H9 (cell line): ENCODE results near the gene CLEC11A. TPM values are rescaled to one million over a fixed set of nuclear protein-coding genes. Genes with fewer than 3 reads are reported as not detected.

Experiments
- DNase-seq: peaks from one replicate; pipeline ENCODE4 v3.0.0-alpha.2; 2017
- H2AFZ ChIP-seq: one replicate; pipeline ENCODE4 v1.6.1; 2013; ENCODE audit warnings: mild to moderate bottlenecking, low read length, control low read depth, moderate library complexity
- H2AK5ac ChIP-seq: 2 replicates; pipeline ENCODE4 v1.6.1; 2013; ENCODE audit warnings: low read length, control low read depth, mixed read lengths; ENCODE audit not compliant: insufficient read length
- H2BK120ac ChIP-seq: one replicate; pipeline ENCODE4 v1.6.1; 2013; ENCODE audit warnings: low read depth, mild to moderate bottlenecking, low read length, control low read depth, inconsistent platforms; ENCODE audit not compliant: poor library complexity, severe bottlenecking
- H2BK12ac ChIP-seq: 2 replicates; pipeline ENCODE4 v1.6.1; 2013; ENCODE audit warnings: low read length, control low read depth, mixed read lengths, low read depth; ENCODE audit not compliant: insufficient read length
- H2BK15ac ChIP-seq: 2 replicates; pipeline ENCODE4 v1.6.1; 2013; ENCODE audit warnings: low read depth, low read length, control low read depth
- H2BK20ac ChIP-seq: one replicate; pipeline ENCODE4 v1.6.1; 2013; ENCODE audit warnings: low read depth, mild to moderate bottlenecking, low read length, control low read depth, inconsistent platforms; ENCODE audit not compliant: poor library complexity, severe bottlenecking
- H2BK5ac ChIP-seq: 2 replicates; pipeline ENCODE4 v1.6.1; 2013; ENCODE audit warnings: low read length, control low read depth, mixed read lengths; ENCODE audit not compliant: insufficient read length
- H3K14ac ChIP-seq: 2 replicates; pipeline ENCODE4 v1.6.1; 2013; ENCODE audit warnings: low read length, control low read depth; ENCODE audit not compliant: insufficient read depth
- H3K18ac ChIP-seq: 2 replicates; pipeline ENCODE4 v1.6.1; 2013; ENCODE audit warnings: low read depth, mild to moderate bottlenecking, mixed read lengths, low read length, control low read depth; ENCODE audit not compliant: insufficient read length
- H3K23ac ChIP-seq: 2 replicates; pipeline ENCODE4 v1.6.1; 2013; ENCODE audit warnings: low read length, control low read depth, mixed read lengths, low read depth; ENCODE audit not compliant: insufficient read length
- H3K23me2 ChIP-seq: 2 replicates; pipeline ENCODE4 v1.6.1; 2013; ENCODE audit warnings: low read depth, mild to moderate bottlenecking, mixed read lengths, low read length, control low read depth; ENCODE audit not compliant: insufficient read length, poor library complexity, severe bottlenecking
- H3K27ac ChIP-seq: 2 replicates; pipeline ENCODE4 v1.5.1; 2013; ENCODE audit warnings: low read length, control low read depth, mixed read lengths, low read depth; ENCODE audit not compliant: insufficient read length
- H3K27me3 ChIP-seq: 2 replicates; pipeline ENCODE4 v1.6.1; 2013; ENCODE audit warnings: low read length, control low read depth, inconsistent platforms; ENCODE audit not compliant: insufficient read depth
- H3K4ac ChIP-seq: 2 replicates; pipeline ENCODE4 v1.6.1; 2013; ENCODE audit warnings: low read depth, mild to moderate bottlenecking, control low read depth, inconsistent platforms, low read length, moderate library complexity
- H3K4me1 ChIP-seq: 2 replicates; pipeline ENCODE4 v1.6.1; 2013; ENCODE audit warnings: low read length, control low read depth, inconsistent platforms; ENCODE audit not compliant: insufficient read depth
- H3K4me2 ChIP-seq: 2 replicates; pipeline ENCODE4 v1.6.1; 2013; ENCODE audit warnings: low read length, control low read depth, mixed read lengths; ENCODE audit not compliant: insufficient read length, insufficient read depth
- H3K56ac ChIP-seq: 2 replicates; pipeline ENCODE4 v1.6.1; 2013; ENCODE audit warnings: low read depth, mild to moderate bottlenecking, mixed read lengths, low read length, control low read depth; ENCODE audit not compliant: insufficient read length
- H3K79me1 ChIP-seq: 2 replicates; pipeline ENCODE4 v1.6.1; 2013; ENCODE audit warnings: low read depth, mild to moderate bottlenecking, moderate library complexity, low read length, control low read depth, inconsistent platforms; ENCODE audit not compliant: insufficient read depth, poor library complexity, severe bottlenecking
- H3K79me2 ChIP-seq: 2 replicates; pipeline ENCODE4 v1.6.1; 2013; ENCODE audit warnings: low read length, control low read depth, inconsistent platforms; ENCODE audit not compliant: insufficient read depth
- H3K9ac ChIP-seq: 2 replicates; pipeline ENCODE4 v1.6.1; 2013; ENCODE audit warnings: low read length, control low read depth, mixed read lengths; ENCODE audit not compliant: insufficient read length; ENCODE audit errors: extremely low read depth
- H3K9me3 ChIP-seq: one replicate; pipeline ENCODE4 v1.6.1; 2013; ENCODE audit warnings: low read depth, low read length, inconsistent platforms; ENCODE audit not compliant: control insufficient read depth
- H3T11ph ChIP-seq: one replicate; pipeline ENCODE4 v1.6.1; 2013; ENCODE audit warnings: mild to moderate bottlenecking, low read length, control low read depth, inconsistent platforms
- H4K20me1 ChIP-seq: one replicate; pipeline ENCODE4 v1.6.1; 2013; ENCODE audit not compliant: control insufficient read depth, insufficient read length, insufficient read depth
- H4K5ac ChIP-seq: 2 replicates; pipeline ENCODE4 v1.6.1; 2013; ENCODE audit warnings: low read depth, mild to moderate bottlenecking, mixed read lengths, low read length, control low read depth; ENCODE audit not compliant: insufficient read length
- H4K8ac ChIP-seq: replicated peaks from 2 replicates; pipeline ENCODE4 v1.6.1; 2013; ENCODE audit warnings: low read length, control low read depth, mixed read lengths, low read depth; ENCODE audit not compliant: insufficient read length
- H4K91ac ChIP-seq: 2 replicates; pipeline ENCODE4 v1.6.1; 2013; ENCODE audit warnings: low read depth, mild to moderate bottlenecking, moderate library complexity, mixed read lengths, low read length, control low read depth; ENCODE audit not compliant: insufficient read length
- H3K27ac Mint-ChIP-seq, 3 experiments: 2 replicates in 2 of 3; 3 replicates in 1 of 3; pipeline ENCODE4 v1.8.0; 2020 to 2021; ENCODE audit warnings: mixed read lengths in 3 of 3, mild to moderate bottlenecking in 1 of 3, moderate library complexity in 1 of 3
- H3K27me3 Mint-ChIP-seq: 2 replicates; pipeline ENCODE4 v1.8.0; 2021; ENCODE audit warnings: low read depth, mild to moderate bottlenecking, moderate library complexity, mixed read lengths
- H3K36me3 Mint-ChIP-seq, 3 experiments: 2 replicates in 2 of 3; 3 replicates in 1 of 3; pipeline ENCODE4 v1.8.0; 2020 to 2021; ENCODE audit warnings: low read depth in 3 of 3, mixed read lengths in 3 of 3; ENCODE audit not compliant: insufficient read depth in 1 of 3
- H3K4me1 Mint-ChIP-seq, 2 experiments: 2 replicates each; pipeline ENCODE4 v1.8.0; 2020; ENCODE audit warnings: mixed read lengths in 2 of 2
- H3K4me3 Mint-ChIP-seq, 2 experiments: 2 replicates in 1 of 2; 3 replicates in 1 of 2; pipeline ENCODE4 v1.8.0; 2020 to 2021; ENCODE audit warnings: mild to moderate bottlenecking in 2 of 2, mixed read lengths in 2 of 2, moderate library complexity in 1 of 2
- H3K9me3 Mint-ChIP-seq, 2 experiments: 2 replicates in 1 of 2; 3 replicates in 1 of 2; pipeline ENCODE4 v1.8.0; 2020; ENCODE audit warnings: mild to moderate bottlenecking in 2 of 2, mixed read lengths in 2 of 2, moderate library complexity in 1 of 2
- WGBS: extraction: QIAGEN DNeasy Blood & Tissue Kit; methylation state at CpG from one replicate; pipeline ENCODE4 v1.1.7; 2013; ENCODE audit warnings: missing lambda C conversion rate, low lambda C conversion rate, mixed read lengths; ENCODE audit not compliant: insufficient read length; ENCODE audit errors: extremely low coverage; 5-methylcytosine and 5-hydroxymethylcytosine counted together
- total RNA-seq: library from RNA; stranded (reverse); gene quantifications from 2 replicates; pipeline ENCODE4 v1.2.1, GENCODE V29; 2021
- TF ChIP-seq, protein P1 (sequence below): fragments of 200-600 bp; sonication (generic); conservative IDR thresholded peaks from 3 replicates; pipeline ENCODE4 v1.8.0; 2021; ENCODE audit warnings: antibody characterized with exemption, mild to moderate bottlenecking

CLEC11A gene
- total RNA-seq, 1 experiment from 2014 or later = 3.9 TPM

DNA sequence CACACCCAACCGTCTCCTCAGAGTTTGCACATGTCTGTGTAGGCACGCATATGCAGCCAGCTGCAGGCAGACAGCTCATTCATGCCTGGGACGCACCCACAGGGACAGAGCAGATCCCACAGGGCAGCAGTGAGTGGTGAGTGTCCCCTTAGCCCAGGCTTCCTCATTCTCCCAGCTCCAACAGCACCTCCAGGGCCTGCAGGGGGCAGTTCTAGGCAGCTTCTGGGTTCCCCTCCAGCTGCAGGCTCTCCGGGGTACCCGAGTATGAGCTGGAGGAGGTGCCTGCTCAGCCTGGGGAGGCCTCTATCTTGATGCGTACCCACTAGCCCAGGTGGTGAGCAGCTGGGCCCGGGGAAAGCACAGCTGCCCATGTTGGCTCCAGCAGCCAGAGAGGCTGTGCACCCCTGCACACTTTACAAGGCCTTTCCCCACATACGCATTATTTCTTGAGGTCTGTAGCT is 2.2 kb upstream of the CLEC11A start:
- no peak overlapping the region for H2AFZ ChIP-seq
- no peak overlapping the region for H3K18ac ChIP-seq
- Mint-ChIP-seq H3K27me3 (peaks cover 74% of the 10 kb centered on the region), H3K27ac (no peak overlapping the region), H3K9me3 (no peaks in the 10 kb centered on the region; a peak in 1 of 5 replicates), H3K4me1 (peaks cover 35 to 49% of the 10 kb centered on the region in 2 experiments), H3K4me3 (peak overlapping the region in 1 of 2 experiments; percentile 68; a peak in 2 of 5 replicates), H3K36me3 (no peaks in the 10 kb centered on the region; a peak in 1 of 7 replicates)
- H4K8ac ChIP-seq = no peak overlapping the region
- H4K20me1 ChIP-seq = no peaks in the 10 kb centered on the region
- H3K79me2 ChIP-seq = no peaks in the 10 kb centered on the region
- H3K4me2 ChIP-seq = no peak overlapping the region
- WGBS = no CpG with 5 or more reads among the region's 8 CpGs
- H3K23me2 ChIP-seq = no peaks in the 10 kb centered on the region
- H3K9ac ChIP-seq = no peak overlapping the region
- H3K27me3 ChIP-seq = no peaks in the 10 kb centered on the region; the same call in 1 of the 2 replicates
- no peak overlapping the region for H3K23ac ChIP-seq
- no peak for DNase-seq
- H4K5ac ChIP-seq = no peak overlapping the region
- no peaks in the 10 kb centered on the region for H3K9me3 ChIP-seq
- H3K14ac ChIP-seq = no peak overlapping the region
- H2BK12ac ChIP-seq = no peak overlapping the region
- no peak overlapping the region for H2BK5ac ChIP-seq
- H3K4ac ChIP-seq = no peak overlapping the region
- no peak overlapping the region for H2BK120ac ChIP-seq
- no peak overlapping the region for H4K91ac ChIP-seq
- no peak overlapping the region for H2AK5ac ChIP-seq
- TF ChIP-seq, protein P1, sequence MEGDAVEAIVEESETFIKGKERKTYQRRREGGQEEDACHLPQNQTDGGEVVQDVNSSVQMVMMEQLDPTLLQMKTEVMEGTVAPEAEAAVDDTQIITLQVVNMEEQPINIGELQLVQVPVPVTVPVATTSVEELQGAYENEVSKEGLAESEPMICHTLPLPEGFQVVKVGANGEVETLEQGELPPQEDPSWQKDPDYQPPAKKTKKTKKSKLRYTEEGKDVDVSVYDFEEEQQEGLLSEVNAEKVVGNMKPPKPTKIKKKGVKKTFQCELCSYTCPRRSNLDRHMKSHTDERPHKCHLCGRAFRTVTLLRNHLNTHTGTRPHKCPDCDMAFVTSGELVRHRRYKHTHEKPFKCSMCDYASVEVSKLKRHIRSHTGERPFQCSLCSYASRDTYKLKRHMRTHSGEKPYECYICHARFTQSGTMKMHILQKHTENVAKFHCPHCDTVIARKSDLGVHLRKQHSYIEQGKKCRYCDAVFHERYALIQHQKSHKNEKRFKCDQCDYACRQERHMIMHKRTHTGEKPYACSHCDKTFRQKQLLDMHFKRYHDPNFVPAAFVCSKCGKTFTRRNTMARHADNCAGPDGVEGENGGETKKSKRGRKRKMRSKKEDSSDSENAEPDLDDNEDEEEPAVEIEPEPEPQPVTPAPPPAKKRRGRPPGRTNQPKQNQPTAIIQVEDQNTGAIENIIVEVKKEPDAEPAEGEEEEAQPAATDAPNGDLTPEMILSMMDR = peak; percentile 14; the same call in 1 of the 3 replicates
- H2BK20ac ChIP-seq = no peak overlapping the region
- no peak overlapping the region for H3K56ac ChIP-seq
- H3K79me1 ChIP-seq = no peaks in the 10 kb centered on the region
- H3T11ph ChIP-seq = no peak overlapping the region
- H3K4me1 ChIP-seq = peaks cover 9% of the 10 kb centered on the region; the same call in 1 of the 2 replicates
- no peak overlapping the region for H3K27ac ChIP-seq
- H2BK15ac ChIP-seq = no peak overlapping the region
